ENCODE results near the gene TTC39A.

The TTC39A gene

DNA sequence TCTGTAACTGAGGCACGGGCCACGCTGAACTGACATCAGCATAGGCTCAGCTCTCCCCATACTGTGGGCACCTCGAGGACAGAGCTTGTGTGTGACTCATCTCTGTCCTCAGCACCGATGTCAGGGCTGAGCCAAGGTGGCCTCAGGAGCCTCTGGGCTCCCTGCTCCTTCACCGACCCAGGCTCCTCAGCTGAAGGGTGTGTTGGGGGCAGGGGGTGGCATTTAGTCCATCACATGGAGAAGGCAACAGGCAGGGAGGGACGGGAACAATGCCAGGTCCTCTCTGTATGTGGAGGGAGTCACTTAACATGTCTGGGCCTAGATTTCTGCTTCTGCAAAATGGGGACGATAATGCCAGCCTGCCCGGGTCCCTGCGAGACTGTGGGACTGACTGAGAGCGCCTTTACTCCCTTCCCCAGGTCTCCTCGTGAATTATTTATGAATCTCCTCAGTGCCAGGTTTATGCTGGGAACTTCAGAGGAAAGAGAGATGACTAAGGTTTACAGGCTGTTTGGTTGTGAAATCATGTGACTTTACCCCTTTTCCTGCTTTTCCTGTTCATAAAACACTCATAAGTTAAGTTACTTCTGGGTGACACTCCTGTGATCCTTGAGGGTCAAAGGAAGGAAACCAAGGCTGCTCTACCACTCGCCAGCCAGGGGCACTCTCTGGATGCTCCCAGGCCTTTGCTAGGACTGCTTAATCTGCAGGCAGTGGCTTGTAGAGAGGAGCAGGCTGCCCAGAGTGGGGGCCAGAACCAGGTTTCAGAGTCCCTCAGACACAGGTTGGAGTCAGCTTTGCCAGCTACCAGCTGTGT is 16.2 kb downstream of the TTC39A start:
- DNase-seq: peak; percentile 73

DNA sequence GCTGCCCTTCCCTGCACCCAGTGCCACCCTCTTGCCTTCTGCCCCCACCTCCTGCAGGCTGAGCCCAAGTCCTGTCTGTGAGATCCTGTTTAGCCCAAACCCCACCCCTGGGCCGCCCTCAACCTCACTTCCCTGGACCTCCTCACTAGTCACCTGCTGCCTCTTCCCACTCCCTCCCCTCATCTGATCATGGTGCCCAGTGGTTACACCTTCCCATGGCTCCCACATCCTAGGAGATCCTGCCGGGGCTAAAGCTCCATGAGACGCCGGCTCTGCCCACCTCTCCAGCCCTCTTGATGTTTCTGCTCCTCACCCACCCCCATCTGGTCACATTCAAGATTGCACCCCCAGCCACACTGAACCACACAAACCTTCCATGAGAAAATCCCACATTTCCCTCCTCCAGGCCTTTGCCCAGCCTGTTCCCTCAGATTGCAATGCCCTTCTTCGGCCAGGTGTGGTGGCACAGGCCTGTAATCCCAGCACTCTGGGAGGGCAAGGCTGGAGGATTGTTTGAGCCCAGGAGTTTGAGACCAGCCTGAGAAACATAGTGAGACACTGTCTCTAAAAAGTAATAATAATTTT is 17.0 kb downstream of the TTC39A start:
- no peak for DNase-seq

DNA sequence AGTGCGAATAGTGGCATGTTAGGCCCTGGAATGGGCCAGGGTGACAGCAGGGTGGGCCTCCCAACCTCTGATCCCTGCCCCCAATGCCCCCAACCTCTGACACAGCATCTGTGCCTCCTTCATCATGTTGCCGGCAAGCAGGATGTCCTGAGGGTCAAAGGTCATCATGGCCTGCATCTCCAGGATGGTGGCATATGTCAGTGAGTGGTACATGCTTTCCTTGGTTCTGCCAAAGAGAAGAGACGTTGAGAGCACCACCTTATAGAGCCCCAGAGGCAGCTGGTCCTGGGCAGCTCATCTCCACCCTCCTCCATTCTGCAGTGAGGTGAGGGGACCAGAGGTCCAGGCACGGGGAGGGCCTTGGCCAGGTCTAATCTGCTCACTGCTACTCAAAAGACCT is 17.6 kb downstream of the TTC39A start:
- no peak for DNase-seq

DNA sequence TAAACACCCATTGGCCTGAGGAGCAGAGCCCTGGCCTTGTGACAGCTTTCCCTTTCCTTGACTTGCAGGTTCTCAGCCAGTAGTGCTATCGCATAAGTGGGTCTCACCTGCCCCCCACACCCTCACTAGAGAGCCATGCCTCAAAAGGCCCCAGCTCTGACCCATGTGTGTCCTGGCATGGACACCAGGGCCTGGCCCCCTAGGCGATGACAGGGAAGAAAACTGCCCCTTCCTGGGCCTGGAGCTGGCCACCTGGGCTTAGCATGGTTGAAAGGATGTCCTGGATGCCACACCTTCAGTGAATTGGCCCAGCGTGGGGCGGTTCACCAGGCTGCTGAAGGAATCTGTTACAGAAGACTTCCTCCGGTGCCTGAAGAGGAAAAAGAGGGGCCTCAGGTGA is 18.5 kb downstream of the TTC39A start:
- no peak for DNase-seq

DNA sequence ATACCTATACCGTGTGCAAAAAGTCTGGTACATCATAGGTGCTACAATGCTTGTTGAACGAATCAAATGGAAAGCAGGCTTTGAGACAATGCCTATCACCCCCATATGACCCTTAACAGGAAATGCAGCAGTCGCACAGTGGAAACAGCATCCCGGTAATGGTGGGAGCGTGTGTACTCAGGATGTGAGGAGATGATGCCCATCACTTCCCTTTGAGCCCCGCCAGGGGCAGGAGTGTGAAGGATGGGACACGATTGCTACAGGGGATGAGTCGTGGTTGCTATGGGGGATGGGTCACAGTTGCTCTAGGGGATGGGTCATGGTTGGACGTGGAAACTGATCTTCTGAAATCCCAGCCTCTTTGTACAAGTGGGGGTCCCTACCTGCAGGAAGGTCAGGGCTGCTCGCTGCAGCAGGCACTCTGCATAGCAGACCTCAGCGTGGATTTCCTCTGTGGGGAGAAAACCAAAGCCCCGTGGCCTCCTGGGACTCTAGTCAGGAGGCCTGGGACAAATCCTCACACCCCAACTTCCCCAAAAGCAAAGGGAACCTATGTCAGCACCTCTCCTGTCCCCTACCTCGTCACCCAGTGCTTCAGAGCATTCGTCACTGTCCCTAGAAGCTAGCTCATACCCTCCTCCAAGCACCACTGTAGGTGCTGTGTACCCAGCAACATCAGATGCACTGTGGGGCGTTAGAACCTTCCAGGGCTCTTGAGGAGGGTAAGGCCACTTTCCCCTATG is 19.3 kb downstream of the TTC39A start:
- peak; percentile 55 for DNase-seq

DNA sequence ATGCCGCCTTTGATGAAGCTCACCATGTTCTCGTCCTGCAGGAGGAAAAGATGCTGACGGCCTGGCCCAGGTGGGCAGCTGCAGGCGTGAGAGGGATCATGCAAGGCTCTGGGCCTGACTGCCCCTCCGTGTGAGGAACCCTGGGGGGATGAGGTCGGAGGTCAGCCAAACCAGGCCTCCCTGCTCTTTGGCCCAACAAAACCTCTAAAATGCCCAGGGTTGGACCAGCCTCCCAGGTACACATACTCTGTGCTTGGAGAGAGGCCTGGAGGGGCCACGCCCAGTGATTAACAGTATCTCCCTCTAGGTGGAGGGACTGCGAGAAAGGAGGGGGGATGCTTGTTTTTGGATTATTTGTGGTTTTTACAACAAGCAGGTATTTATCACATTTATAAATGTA is 21.1 kb downstream of the TTC39A start:
- DNase-seq: no peak

DNA sequence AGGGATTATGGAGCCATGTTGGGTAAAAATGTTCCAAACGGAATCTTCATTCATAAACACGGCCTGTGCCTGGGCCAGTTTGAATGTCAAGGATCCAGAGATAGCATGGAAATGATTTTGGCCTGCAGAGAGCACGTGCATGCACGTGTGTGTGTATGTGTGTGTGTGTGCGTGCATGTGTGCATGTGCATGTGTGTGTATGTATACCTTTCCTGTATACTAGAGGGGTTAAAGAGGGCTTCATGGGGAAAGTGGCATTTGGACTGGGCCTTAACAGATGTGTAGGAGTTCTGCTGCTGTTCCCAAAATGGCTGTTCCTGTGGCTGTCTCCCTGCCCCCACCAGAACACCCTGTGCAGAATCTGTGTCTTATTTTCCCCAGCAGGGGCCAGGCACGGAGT is 21.7 kb downstream of the TTC39A start:
- DNase-seq: no peak

DNA sequence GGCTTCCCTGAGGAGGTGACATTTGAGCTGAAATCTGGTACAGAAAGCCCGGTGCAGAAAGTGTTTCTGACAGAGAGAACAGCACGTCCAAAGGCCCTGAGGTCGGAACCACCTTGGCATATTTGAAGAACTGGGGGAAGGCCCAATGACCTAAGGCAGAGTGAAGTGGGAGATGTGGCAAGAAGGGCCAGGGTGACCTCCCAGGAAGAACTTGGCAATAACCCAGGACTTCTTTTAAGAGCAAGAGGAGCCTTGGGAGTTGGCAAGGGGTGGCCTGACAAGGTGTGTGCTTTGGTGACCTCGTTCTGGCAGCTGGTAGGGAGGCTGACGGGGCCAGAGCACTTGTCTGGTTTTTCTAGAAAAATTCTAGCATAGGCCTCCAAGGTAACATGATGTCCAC is 23.4 kb downstream of the TTC39A start:
- no peak for DNase-seq

DNA sequence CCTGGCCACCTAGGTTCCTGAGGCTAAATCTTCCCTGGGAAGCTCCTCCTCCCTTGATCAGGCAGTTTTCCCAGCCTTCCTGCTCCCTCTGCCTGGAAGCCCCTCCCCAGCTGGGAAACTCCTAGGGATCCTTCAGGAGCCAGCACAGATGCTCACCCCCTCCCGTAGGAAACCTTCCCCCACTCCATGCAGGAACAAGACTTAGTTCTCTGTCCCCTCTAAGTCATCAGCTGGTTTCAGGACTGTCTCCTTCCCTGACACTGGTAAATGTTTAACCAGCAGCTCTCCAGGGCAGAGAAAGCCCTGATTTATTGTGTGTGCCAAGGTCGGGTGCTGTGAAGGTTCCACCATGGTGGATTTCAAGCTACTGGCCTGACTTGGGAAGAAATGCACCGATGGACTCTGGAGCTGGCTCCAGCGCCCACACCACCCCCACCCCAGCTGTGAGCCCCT is 25.0 kb downstream of the TTC39A start:
- no peak for DNase-seq

DNA sequence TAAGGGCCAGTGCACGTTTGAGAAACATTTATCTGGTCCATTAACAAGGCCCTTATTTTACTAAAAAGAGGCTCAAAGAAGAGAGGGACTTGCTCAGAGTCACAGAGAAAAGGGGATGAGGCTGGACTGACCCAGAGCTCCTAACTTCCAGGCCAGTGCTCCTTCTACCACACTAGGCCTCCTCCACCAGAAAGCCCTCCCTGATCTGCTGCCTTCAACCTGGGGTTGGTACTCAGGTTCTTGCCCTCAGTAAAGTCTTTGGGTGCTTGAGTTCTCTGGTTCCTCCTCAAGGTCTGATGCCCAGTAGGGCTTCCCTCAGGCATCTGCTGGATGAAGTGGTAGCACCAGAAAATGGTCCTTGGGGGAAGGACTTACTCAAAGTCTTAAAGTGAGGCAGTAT is 26.0 kb downstream of the TTC39A start:
- no peak for DNase-seq

DNA sequence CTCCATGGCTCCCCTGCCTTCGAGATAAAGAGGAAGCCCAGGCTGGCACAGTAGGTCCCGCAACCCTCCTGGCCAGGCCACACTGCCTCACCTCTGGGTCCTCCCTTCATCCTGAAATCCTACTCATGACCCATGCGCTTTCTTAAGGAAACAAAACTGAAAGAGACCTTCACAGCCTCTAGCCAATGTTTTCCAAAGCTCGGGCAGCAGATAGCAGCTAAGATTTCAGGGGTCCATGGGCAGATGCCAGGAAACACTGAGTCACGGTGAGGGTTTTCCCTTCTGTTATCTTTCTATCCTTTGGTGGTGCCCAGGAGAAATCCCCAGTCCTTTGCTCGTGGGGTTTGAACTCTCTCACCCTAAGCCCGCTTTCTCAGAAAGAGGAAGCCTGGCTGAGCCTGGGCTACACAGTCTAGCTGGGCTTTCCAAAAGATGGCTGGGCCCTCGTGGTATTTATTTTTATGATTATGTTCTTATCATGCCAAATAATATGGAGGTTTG is 26.6 kb downstream of the TTC39A start:
- peak; percentile 15 for DNase-seq

DNA sequence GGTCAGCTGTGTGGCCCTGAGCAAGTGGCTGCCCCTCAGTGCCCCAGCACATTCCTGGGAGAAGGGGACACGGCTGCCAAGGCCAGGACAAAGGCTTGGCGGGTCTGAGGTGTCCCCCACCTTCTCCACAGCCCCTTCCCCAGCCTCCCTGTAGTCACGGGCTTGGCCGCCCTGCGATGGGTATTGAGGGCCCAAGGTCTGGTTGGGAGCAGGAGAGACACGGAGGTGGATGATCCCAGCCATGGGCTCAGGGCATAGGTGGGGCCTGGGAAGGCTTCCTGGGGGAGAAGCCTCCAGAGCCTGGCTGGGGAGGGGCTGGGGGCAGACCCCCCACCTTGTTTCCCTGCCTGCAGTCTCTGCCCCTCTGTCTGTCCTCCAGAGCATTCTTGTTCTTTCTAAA is 27.0 kb downstream of the TTC39A start:
- no peak for DNase-seq

DNA sequence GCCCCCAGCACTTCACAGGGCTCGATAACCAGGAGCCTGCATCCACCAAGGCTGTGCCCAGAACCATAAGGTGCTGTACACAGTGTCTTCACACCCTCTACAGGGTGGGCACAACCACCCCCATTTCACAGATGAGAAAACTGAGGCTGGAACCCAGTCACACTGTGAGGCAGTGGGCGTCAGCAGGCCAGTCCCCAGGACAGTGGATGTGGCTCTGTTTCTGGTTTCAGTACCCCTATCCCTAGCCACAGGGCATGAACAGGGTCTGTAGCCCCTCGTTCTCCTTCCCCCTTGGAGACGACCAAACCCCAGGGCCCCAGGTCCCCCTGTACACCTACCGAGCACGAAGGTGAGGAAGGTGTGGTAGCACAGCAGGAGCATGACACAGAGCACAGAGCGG is 27.6 kb downstream of the TTC39A start:
- DNase-seq: no peak

DNA sequence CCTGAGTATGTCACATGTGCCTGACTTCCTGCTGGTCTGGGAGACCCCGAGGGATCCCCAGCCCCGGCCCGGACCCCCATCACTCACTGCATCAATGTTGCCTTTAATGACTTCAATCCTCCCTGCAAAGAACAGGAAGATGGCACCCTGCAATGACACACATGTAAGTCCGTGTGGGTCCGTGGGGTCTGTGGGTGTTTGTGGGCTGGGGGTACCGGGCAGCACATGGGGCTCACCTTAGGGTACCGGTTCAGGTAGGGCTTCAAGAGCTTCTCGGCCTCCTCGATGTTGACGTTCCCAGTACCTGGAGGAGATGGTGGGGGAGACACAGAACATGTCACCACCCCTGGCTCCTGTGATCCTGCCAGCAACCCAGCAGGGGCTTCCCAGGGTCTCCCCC is 28.1 kb downstream of the TTC39A start:
- DNase-seq: no peak

DNA sequence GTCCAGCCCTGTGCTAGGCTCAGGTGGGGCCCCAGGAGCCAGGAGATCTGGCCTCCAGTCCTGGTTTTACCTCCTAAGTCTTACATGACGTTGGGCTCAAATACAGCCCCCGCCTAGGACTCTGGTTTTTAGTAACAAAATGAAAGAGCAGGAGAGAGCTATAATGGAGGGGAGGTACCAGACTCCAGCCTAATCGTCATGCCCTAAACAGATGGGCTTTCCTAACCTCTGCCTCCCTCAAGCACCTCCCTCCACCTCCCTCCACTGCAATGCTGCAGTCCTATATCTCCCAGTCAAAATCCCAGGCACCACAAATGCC is 28.6 kb downstream of the TTC39A start:
- no peak for DNase-seq

DNA sequence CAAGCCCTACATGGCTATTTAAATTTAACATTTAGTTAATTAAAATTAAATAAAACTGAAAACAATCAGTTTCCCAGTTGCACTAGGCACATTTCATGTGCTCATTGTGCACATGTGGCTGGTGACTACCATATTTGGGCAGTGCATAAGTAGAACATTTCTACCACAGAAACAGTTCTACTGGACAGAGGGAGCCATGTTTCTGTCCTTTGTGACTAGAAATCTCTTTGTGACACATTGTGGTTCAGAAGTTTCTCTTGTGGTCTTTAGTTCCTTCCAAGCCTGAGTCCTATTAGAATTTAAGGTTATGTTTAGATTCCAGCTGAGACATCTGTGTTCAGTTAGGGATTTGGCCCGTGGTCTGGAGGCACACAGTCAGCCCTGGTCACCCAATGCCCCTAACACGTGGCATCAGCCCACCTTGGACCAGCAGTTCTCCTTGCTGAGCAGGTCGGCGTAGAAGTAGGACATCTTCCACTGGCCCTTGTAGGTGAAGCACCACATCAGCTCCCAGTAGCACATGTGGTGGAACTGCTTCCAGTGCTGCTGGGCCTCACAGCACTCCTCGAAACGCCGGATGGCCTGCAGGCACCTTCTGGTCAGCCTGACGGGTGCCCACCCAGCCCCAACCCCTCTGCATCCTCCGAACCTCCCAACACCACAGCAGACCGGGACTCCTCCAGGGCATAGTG is 29.1 kb downstream of the TTC39A start:
- DNase-seq: no peak

DNA sequence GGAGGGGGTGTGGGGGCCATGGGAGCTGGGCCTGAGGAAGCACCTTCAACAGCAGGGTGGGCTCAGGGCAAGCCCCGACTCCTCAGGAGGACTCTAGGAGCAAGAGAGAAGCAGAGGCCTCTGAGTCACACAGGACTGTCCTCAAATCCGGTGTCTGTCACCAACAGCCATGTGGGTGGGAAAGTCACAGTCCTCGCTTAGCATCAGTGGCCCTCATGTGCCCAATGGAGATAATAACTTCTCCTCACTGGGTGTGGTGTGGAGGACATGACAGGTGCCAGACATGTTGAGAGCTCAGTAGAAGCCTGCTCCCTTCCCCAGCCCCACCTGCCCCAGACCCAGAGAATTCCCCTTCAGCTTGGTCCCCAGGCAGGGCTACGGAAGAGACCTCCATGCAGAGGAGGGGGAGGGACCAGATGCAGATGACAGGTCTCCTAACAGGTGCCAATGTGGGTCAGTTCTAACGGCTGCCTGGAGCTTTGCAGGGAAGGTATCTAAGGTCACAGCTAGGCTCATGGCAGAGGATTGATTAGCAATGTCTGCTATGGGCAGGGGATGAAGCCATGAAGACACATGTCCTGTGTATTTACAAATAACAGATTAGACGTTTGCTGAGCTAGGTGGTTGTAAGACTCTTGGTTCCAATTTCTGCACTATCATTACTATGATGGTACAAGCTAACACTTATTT is 30.2 kb downstream of the TTC39A start:
- DNase-seq: no peak

DNA sequence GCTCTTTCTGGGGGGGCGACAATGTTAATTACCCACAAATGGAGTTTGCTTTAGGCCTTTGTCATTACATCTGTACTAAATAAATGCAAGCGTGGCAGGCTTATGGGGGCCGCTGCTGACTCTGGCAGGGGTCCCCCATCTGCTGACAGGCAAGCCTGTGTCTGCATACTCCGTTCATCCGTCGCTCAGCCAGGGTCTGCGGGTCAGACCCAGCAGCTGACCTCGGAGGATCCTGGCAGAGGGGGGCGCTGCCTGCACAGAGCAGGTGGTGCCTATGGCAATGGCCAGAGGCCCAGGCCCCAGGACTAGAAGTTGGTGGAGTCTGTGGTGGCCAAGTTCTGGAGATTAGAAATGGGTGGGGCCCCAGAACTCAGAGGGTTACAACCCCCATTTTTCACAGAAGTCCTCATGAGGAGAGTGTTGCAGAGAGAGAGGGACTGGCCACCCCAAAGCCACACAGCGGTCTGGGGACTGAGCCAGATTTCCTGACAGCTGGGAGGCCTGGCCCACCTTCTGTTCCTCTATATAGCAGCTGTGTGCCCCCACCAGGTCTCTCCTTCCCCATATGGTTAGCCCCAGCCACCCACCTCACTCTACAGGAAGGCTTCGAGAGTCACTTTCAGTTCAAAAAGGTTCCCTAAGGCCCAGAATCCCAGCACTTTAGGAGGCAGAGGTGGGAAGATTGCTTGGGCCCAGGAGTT is 31.0 kb downstream of the TTC39A start:
- DNase-seq: no peak

DNA sequence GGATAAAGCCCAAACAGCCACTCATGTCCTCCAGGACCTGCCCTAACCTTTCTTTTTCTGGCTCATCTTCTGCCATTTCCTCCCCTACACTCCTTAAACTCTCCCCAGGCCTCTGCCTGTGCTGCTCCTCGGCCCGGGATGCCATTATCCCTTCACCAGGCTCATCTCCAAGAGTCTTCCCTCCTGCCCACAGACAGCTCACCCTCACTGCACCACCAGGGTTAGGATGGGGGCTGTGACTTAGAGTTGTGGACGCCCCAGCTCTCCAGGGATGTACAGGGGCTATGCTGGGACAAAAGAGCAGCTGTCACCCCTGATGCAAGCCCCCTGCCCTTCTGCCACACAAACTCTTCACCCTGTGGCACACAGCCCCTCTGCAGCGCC is 32.0 kb downstream of the TTC39A start:
- no peak for DNase-seq

DNA sequence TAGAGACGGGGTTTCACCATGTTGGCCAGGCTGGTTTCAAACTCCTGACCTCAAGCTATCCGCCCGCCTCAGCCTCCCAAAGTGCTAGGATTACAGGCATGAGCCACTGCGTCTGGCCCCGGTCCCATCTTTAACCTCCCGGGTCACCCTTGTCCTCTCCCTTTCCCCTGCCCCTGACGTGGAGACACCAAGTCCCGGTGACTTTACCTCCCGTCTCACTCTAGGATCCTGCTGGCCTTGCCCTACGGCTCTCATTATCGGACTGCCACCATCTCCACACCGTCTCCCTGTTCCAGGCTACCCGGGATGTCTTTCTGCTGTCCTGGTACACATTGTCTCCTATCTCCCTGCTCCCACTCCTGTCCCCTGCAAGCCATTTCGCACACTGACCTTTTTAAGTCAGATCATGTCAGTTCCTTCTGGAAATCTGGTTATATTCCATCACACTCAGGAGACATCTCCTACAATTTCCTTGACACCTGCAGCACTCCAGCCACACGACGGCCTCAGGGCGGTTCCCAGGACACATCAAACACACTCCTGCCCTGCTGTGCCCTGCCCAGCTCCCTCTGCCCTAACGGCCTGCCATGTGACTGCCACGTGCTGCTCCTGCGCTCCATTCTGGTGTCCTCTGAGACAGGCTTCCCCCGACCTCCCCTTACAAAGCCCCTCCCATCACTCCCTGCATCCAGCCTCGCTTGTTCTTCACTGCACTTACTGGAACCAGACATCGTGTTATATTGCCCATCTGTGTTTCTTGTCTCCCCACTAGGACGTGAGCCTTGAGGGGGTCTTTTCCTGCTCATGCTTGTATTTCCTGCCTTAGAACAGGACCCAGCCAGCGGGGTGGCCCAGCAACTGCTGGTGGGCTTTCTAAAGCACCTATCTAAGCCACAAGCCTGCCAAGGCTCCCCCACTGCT is 32.7 kb downstream of the TTC39A start:
- no peak for DNase-seq

Data from fibroblast of skin of right quadriceps (primary cell).